ENCODE measurements around the gene NEDD4. TPM values are rescaled to one million over a fixed set of nuclear protein-coding genes. Genes with fewer than 3 reads are reported as not detected.

The NEDD4 gene
- polyA plus RNA-seq, 1 donor (not counting 4 experiments of a cell fraction or from before 2014, with no cell fraction given), result 24.3 TPM

GRCh38 chr15:55891196-55891595, 102.2 kb downstream of the NEDD4 start:
- H3K9ac ChIP-seq (ENCODE audit: control insufficient read depth, extremely low read depth, insufficient read depth, low read length), result no peak overlapping the region
- no peaks in the 10 kb centered on the region for H4K20me1 ChIP-seq (ENCODE audit: control insufficient read depth, extremely low read depth, insufficient read depth, low read length)
- no peak for FAIRE-seq
- H3K9me1 ChIP-seq (ENCODE audit: control insufficient read depth, extremely low read depth, insufficient read depth, low read length), result no peaks in the 10 kb centered on the region
- TF ChIP-seq CTCF (optimal IDR thresholded peaks at IDR 0.05 in 1 of 3, IDR thresholded peaks at IDR 0.05 in 1 of 3, conservative IDR thresholded peaks at IDR 0.05 in 1 of 3; ENCODE audit: extremely low read depth in 1 of 3, insufficient read depth in 2 of 3, low read length in 3 of 3) (no peak), EZH2 (IDR thresholded peaks at IDR 0.05; ENCODE audit: low read length) (no peak)
- H3K9me3 ChIP-seq (ENCODE audit: control insufficient read depth, low read depth, low read length), result no peaks in the 10 kb centered on the region
- H3K4me3 ChIP-seq (ENCODE audit: control insufficient read depth in 2 of 3, extremely low read depth in 1 of 3, insufficient read depth in 2 of 3, low read depth in 1 of 3, low read length in 3 of 3), result no peak overlapping the region
- dilution Hi-C loops (cut with MboI; ENCODE audit: extremely low pct_ligation_motif_present, low sequenced_read_pairs), result no loop called here
- H2AFZ ChIP-seq (ENCODE audit: control insufficient read depth, low read length), result no peak overlapping the region
- no peaks in the 10 kb centered on the region for H3K36me3 ChIP-seq (ENCODE audit: control insufficient read depth in 2 of 2, extremely low read depth in 1 of 2, insufficient read depth in 2 of 2, low read length in 2 of 2)
- H3K4me2 ChIP-seq (ENCODE audit: control insufficient read depth, extremely low read depth, insufficient read depth, low read depth, low read length), result no peak overlapping the region
- no peak for DNase-seq (ENCODE audit: low read depth, low spot score)
- peaks cover 11% of the 10 kb centered on the region for H3K4me1 ChIP-seq (ENCODE audit: control insufficient read depth, extremely low read depth, insufficient read depth, low read length)
- H3K27me3 ChIP-seq (ENCODE audit: control insufficient read depth, extremely low read depth, insufficient read depth, low read length), result no peaks in the 10 kb centered on the region
- H3K27ac ChIP-seq (ENCODE audit: control insufficient read depth, insufficient read depth, low read length), result no peak overlapping the region
- H3K79me2 ChIP-seq (ENCODE audit: control insufficient read depth, insufficient read depth, low read length), result peaks cover 15% of the 10 kb centered on the region

GRCh38 chr15:55884223-55884622, 109.2 kb downstream of the NEDD4 start:
- FAIRE-seq (no peak), DNase-seq (ENCODE audit: low read depth, low spot score) (no peak)
- Histone ChIP-seq H3K36me3 (ENCODE audit: control insufficient read depth in 2 of 2, extremely low read depth in 1 of 2, insufficient read depth in 2 of 2, low read length in 2 of 2) (peaks cover 0 to 7% of the 10 kb centered on the region in 2 experiments), H4K20me1 (ENCODE audit: control insufficient read depth, extremely low read depth, insufficient read depth, low read length) (no peaks in the 10 kb centered on the region), H3K4me3 (ENCODE audit: control insufficient read depth in 2 of 3, extremely low read depth in 1 of 3, insufficient read depth in 2 of 3, low read depth in 1 of 3, low read length in 3 of 3) (no peak overlapping the region), H3K4me2 (ENCODE audit: control insufficient read depth, extremely low read depth, insufficient read depth, low read depth, low read length) (no peak overlapping the region), H3K27me3 (ENCODE audit: control insufficient read depth, extremely low read depth, insufficient read depth, low read length) (no peaks in the 10 kb centered on the region), H3K9me3 (ENCODE audit: control insufficient read depth, low read depth, low read length) (no peaks in the 10 kb centered on the region), H3K9me1 (ENCODE audit: control insufficient read depth, extremely low read depth, insufficient read depth, low read length) (no peaks in the 10 kb centered on the region), H3K27ac (ENCODE audit: control insufficient read depth, insufficient read depth, low read length) (no peak overlapping the region), H3K79me2 (ENCODE audit: control insufficient read depth, insufficient read depth, low read length) (peaks cover 19% of the 10 kb centered on the region), H3K4me1 (ENCODE audit: control insufficient read depth, extremely low read depth, insufficient read depth, low read length) (no peaks in the 10 kb centered on the region), H3K9ac (ENCODE audit: control insufficient read depth, extremely low read depth, insufficient read depth, low read length) (no peak overlapping the region), H2AFZ (ENCODE audit: control insufficient read depth, low read length) (no peak overlapping the region)
- dilution Hi-C loops (cut with MboI; ENCODE audit: extremely low pct_ligation_motif_present, low sequenced_read_pairs), result no loop called here
- TF ChIP-seq EZH2 (IDR thresholded peaks at IDR 0.05; ENCODE audit: low read length) (no peak), CTCF (optimal IDR thresholded peaks at IDR 0.05 in 1 of 3, IDR thresholded peaks at IDR 0.05 in 1 of 3, conservative IDR thresholded peaks at IDR 0.05 in 1 of 3; ENCODE audit: extremely low read depth in 1 of 3, insufficient read depth in 2 of 3, low read length in 3 of 3) (no peak)

Measured in keratinocyte (primary cell).